ENCODE results near the gene CNOT1. TPM values are rescaled to one million over a fixed set of nuclear protein-coding genes. Genes with fewer than 3 reads are reported as not detected.
A peak's percentile ranks its signal among the peaks of the same experiment; 100 is the strongest.

The CNOT1 gene
- total and polyA plus RNA-seq, 2 of the 4 experiments (the other 2 are of a cell fraction), result 85.5 to 357 TPM

DNA sequence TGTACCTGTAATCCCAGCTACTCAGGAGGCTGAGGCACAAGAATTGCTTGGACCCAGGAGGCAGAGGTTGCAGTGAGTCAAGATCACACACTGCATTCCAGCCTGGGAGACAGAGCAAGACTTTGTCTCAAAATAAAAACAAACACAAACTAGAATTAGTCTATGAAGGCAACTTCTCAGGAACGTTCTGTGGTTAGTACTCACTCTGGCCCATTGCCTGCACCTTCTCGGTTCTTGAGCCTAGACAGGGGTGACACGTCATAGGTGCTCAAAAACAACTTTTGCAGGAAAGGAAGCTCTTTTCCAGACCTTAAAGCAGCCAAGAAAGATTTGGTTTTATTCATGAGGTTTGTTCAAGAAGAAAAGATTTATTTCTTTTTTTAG is 22.3 kb upstream of the CNOT1 start:
- ChIA-PET POLR2A (ENCODE audit: unreplicated experiment) (interaction anchor here (0.6 kb wide), 1 partner anchor 9 kb away, joined by 7 read pairs; no protein-coding TSS in a partner anchor), CTCF (interaction anchor here (0.6 to 1.8 kb wide), 2 partner anchors 9 to 15 kb away, joined by 5 to 9 read pairs; no protein-coding TSS in a partner anchor)
- BruUV-seq (replicated peaks), result no TSS peak
- H3K4ac ChIP-seq (ENCODE audit: low read depth, low read length), result no peak overlapping the region
- H3K23ac ChIP-seq (ENCODE audit: low read depth, low read length), result no peak overlapping the region
- WGBS, 2 experiments (ENCODE audit: extremely low coverage in 2 of 2, insufficient read length in 1 of 2), result no CpG with 5 or more reads among the region's 3 CpGs
- H3K4me1 ChIP-seq (ENCODE audit: control insufficient read depth, insufficient read depth, low read length), result peaks cover 8% of the 10 kb centered on the region
- peak; percentile 79 for DNase-seq
- H2BK5ac ChIP-seq (ENCODE audit: low read depth, low read length, poor library complexity, severe bottlenecking), result peak overlapping the region; percentile 15
- H3K27me3 ChIP-seq (ENCODE audit: control insufficient read depth, insufficient read depth, low read length), result peaks cover 2% of the 10 kb centered on the region; the same call in 1 of the 2 replicates
- H3K27ac ChIP-seq (ENCODE audit: insufficient read depth, low read length), result no peak overlapping the region
- TF ChIP-seq CEBPB (IDR thresholded peaks at IDR 0.05; ENCODE audit: low read depth, low read length) (0 out of 2 replicates have a peak, but pooled peaks have one; percentile 2), POLR2A (IDR thresholded peaks at IDR 0.05; ENCODE audit: low read depth, low read length) (no peak)
- no peak overlapping the region for H3K56ac ChIP-seq (ENCODE audit: extremely low read depth, insufficient read depth, low read length)
- H3K9me1 ChIP-seq (ENCODE audit: insufficient read depth, low read length), result peaks cover 4% of the 10 kb centered on the region; the same call in 1 of the 2 replicates
- H3K36me3 ChIP-seq (ENCODE audit: control insufficient read depth, insufficient read depth, low read length), result no peaks in the 10 kb centered on the region
- H3K4me3 ChIP-seq (ENCODE audit: insufficient read depth, low read depth, low read length), result no peak overlapping the region
- no peak overlapping the region for H3K18ac ChIP-seq (ENCODE audit: low read depth, low read length)
- intact Hi-C loops (cut with micrococcal nuclease) (no loop called here), dilution Hi-C loops (cut with HindIII; ENCODE audit: low sequenced_read_pairs, unreplicated experiment) (no loop called here), in situ Hi-C loops (cut with MboI; ENCODE audit: low sequenced_read_pairs) (loop anchor here (10.0 kb wide), 1 partner anchor 317 kb away; no protein-coding TSS in a partner anchor)
- no peak overlapping the region for H4K5ac ChIP-seq (ENCODE audit: low read depth, low read length)
- H3K79me1 ChIP-seq (ENCODE audit: low read depth in 1 of 2, low read length in 2 of 2), result no peaks in the 10 kb centered on the region
- no peak overlapping the region for H2BK20ac ChIP-seq (ENCODE audit: low read depth, low read length)
- no peaks in the 10 kb centered on the region for H4K20me1 ChIP-seq (ENCODE audit: insufficient read depth, low read length)
- no peak overlapping the region for H2BK120ac ChIP-seq (ENCODE audit: low read depth, low read length)
- no peaks in the 10 kb centered on the region for H3K9me3 ChIP-seq (ENCODE audit: control insufficient read depth, insufficient read depth, low read length)
- H3K4me2 ChIP-seq (ENCODE audit: low read depth, low read length), result no peak overlapping the region
- no peak overlapping the region for H4K8ac ChIP-seq (ENCODE audit: low read depth in 2 of 2, low read length in 2 of 2)
- H4K91ac ChIP-seq (ENCODE audit: insufficient read depth, low read depth, low read length), result no peak overlapping the region
- H2AK5ac ChIP-seq (ENCODE audit: low read depth, low read length), result no peak overlapping the region
- peak; percentile 70 for ATAC-seq (ENCODE audit: low read depth)
- H2BK15ac ChIP-seq (ENCODE audit: low read depth, low read length), result no peak overlapping the region
- no peak overlapping the region for H3K9ac ChIP-seq (ENCODE audit: low read depth, low read length)
- no peak overlapping the region for H3K14ac ChIP-seq (replicated peaks; ENCODE audit: low read depth, low read length)
- no peak overlapping the region for H2AFZ ChIP-seq (replicated peaks; ENCODE audit: low read length, poor library complexity)
- no peak overlapping the region for H2AK9ac ChIP-seq (replicated peaks; ENCODE audit: low read depth, low read length, poor library complexity)

Data from IMR-90 (cell line).